ENCODE data around the gene RELL2.

The RELL2 gene

GRCh38 chr5:141680178-141680577, 43.4 kb downstream of the RELL2 start:
- no peak for DNase-seq (ENCODE audit: low read depth)

GRCh38 chr5:141680751-141681201, 44.0 kb downstream of the RELL2 start:
- peak; percentile 56 for DNase-seq (ENCODE audit: low read depth)

GRCh38 chr5:141681295-141681694, 44.5 kb downstream of the RELL2 start:
- DNase-seq (ENCODE audit: low read depth), result no peak

- DNase-seq (ENCODE audit: low read depth), result peak; percentile 54
These were observed 45.2 kb downstream of the RELL2 start, which contains the start of gene ARAP3 for GRCh38 chr5:141681695-141682641. Gene ARAP3 (minus strand): TSS chr5:141682230. CDS start chr5:141680486, 1,744 bp downstream.

- no peak for DNase-seq (ENCODE audit: low read depth)
These were observed 46.9 kb downstream of the RELL2 start for GRCh38 chr5:141683596-141684141.

- no peak for DNase-seq (ENCODE audit: low read depth)
These were observed 48.8 kb downstream of the RELL2 start for GRCh38 chr5:141685591-141685990.

GRCh38 chr5:141686648-141687416, 50.0 kb downstream of the RELL2 start:
- no peak for DNase-seq (ENCODE audit: low read depth)

Measured in CMK (cell line).